Neural progenitor cell (in vitro differentiated cells): ENCODE data around the gene IFFO2. TPM values are rescaled to one million over a fixed set of nuclear protein-coding genes. Genes with fewer than 3 reads are reported as not detected.

Source experiments
- DNase-seq: peaks from one replicate; pipeline ENCODE4 v3.0.0-alpha.2; 2016; ENCODE audit warnings: low spot score
- H2AFZ ChIP-seq: fragments of 200-600 bp; sonication (generic); replicated peaks from 2 replicates; pipeline ENCODE4 v1.6.1; 2016; ENCODE audit warnings: antibody characterized with exemption
- H3F3A ChIP-seq: fragments of 200-600 bp; sonication (generic); 2 replicates; pipeline ENCODE4 v1.6.1; 2016; ENCODE audit warnings: antibody characterized with exemption, low read depth
- H3K27ac ChIP-seq: fragments of 200-600 bp; sonication (generic); 2 replicates; pipeline ENCODE4 v1.5.1; 2016; ENCODE audit warnings: mild to moderate bottlenecking
- H3K27me3 ChIP-seq: fragments of 200-600 bp; sonication (generic); 2 replicates; pipeline ENCODE4 v1.6.1; 2016; ENCODE audit warnings: mild to moderate bottlenecking, moderate library complexity
- H3K36me3 ChIP-seq: fragments of 200-600 bp; sonication (generic); 2 replicates; pipeline ENCODE4 v1.5.1; 2016
- H3K4me1 ChIP-seq: fragments of 200-600 bp; sonication (generic); 2 replicates; pipeline ENCODE4 v1.6.1; 2016; ENCODE audit warnings: mixed run types
- H3K4me2 ChIP-seq: fragments of 200-600 bp; sonication (generic); 2 replicates; pipeline ENCODE4 v1.6.1; 2016
- H3K4me3 ChIP-seq: fragments of 200-600 bp; sonication (generic); 2 replicates; pipeline ENCODE4 v1.5.1; 2016
- H3K79me2 ChIP-seq: fragments of 200-600 bp; sonication (generic); 2 replicates; pipeline ENCODE4 v1.6.1; 2016; ENCODE audit warnings: low read depth
- H3K9ac ChIP-seq: fragments of 200-600 bp; sonication (generic); 2 replicates; pipeline ENCODE4 v1.6.1; 2016
- H3K9me3 ChIP-seq: fragments of 200-600 bp; sonication (generic); 2 replicates; pipeline ENCODE4 v1.5.1; 2016; ENCODE audit warnings: low read depth
- H4K20me1 ChIP-seq: fragments of 200-600 bp; sonication (generic); 2 replicates; pipeline ENCODE4 v1.6.1; 2016; ENCODE audit warnings: low read depth
- H3K27ac Mint-ChIP-seq: 3 replicates; pipeline ENCODE4 v1.8.0; 2021; ENCODE audit warnings: mixed read lengths
- H3K27me3 Mint-ChIP-seq: 2 replicates; pipeline ENCODE4 v1.8.0; 2022; ENCODE audit warnings: low read depth, mild to moderate bottlenecking, inconsistent platforms, moderate library complexity, mixed read lengths; ENCODE audit not compliant: insufficient read depth
- H3K36me3 Mint-ChIP-seq: 3 replicates; pipeline ENCODE4 v1.8.0; 2021; ENCODE audit warnings: mixed read lengths
- H3K4me1 Mint-ChIP-seq: 3 replicates; pipeline ENCODE4 v1.8.0; 2021; ENCODE audit warnings: mixed read lengths
- H3K4me3 Mint-ChIP-seq: 3 replicates; pipeline ENCODE4 v1.8.0; 2021; ENCODE audit warnings: mild to moderate bottlenecking, moderate library complexity, mixed read lengths
- H3K9me3 Mint-ChIP-seq: 3 replicates; pipeline ENCODE4 v1.8.0; 2020; ENCODE audit warnings: mixed read lengths
- CTCF ChIP-seq: fragments of 200-600 bp; sonication (generic); IDR thresholded peaks from 2 replicates; pipeline ENCODE4 v1.5.1; 2017; ENCODE audit warnings: antibody characterized with exemption, mild to moderate bottlenecking
- EZH2 ChIP-seq: fragments of 200-600 bp; sonication (generic); IDR thresholded peaks from 2 replicates; pipeline ENCODE4 v1.6.1; 2017; ENCODE audit warnings: antibody characterized with exemption, mild to moderate bottlenecking, moderate library complexity
- EZH2phosphoT487 ChIP-seq: fragments of 200-600 bp; sonication (generic); IDR thresholded peaks from 2 replicates; pipeline ENCODE4 v1.6.1; 2017; ENCODE audit warnings: antibody characterized with exemption
- total RNA-seq: library from RNA; depleted of rRNA; stranded (reverse); fragments of >200 nt; gene quantifications from 2 replicates; pipeline ENCODE4 v1.2.3, GENCODE V29; 2015; ENCODE audit warnings: low replicate concordance

IFFO2 gene
- total RNA-seq, 1 donor from 2014 or later, result 0.65 TPM

GRCh38 chr1:18861082-18861481, 95.4 kb downstream of the IFFO2 start:
- H4K20me1 ChIP-seq, result no peaks in the 10 kb centered on the region
- H3K9me3 Mint-ChIP-seq, result no peaks in the 10 kb centered on the region
- no peak overlapping the region for H3K4me3 ChIP-seq
- H3K4me3 Mint-ChIP-seq, result no peak overlapping the region
- no peak for DNase-seq
- H3K36me3 Mint-ChIP-seq, result no peaks in the 10 kb centered on the region
- no peak overlapping the region for H3K4me2 ChIP-seq
- H3K27ac Mint-ChIP-seq, result no peak overlapping the region
- H3K27me3 ChIP-seq, result peaks cover 10% of the 10 kb centered on the region
- no peaks in the 10 kb centered on the region for H3K4me1 Mint-ChIP-seq
- H3K4me1 ChIP-seq, result no peaks in the 10 kb centered on the region
- H3K36me3 ChIP-seq, result no peaks in the 10 kb centered on the region
- no peak overlapping the region for H2AFZ ChIP-seq
- H3F3A ChIP-seq, result no peaks in the 10 kb centered on the region
- no peak overlapping the region for H3K9ac ChIP-seq
- H3K79me2 ChIP-seq, result no peaks in the 10 kb centered on the region
- H3K27me3 Mint-ChIP-seq, result peaks cover 4% of the 10 kb centered on the region
- TF ChIP-seq EZH2 (no peak), EZH2phosphoT487 (no peak), CTCF (no peak)
- H3K9me3 ChIP-seq, result no peaks in the 10 kb centered on the region
- H3K27ac ChIP-seq, result no peak overlapping the region

GRCh38 chr1:18859560-18859959, 96.9 kb downstream of the IFFO2 start, which contains the start of gene TAS1R2:
TAS1R2 (minus strand) TSS chr1:18859660; CDS start chr1:18859660, 0 bp downstream.
- Histone ChIP-seq H3K36me3 (no peaks in the 10 kb centered on the region), H2AFZ (no peak within 1 kb of the TSS), H3K9me3 (no peaks in the 10 kb centered on the region), H3K4me1 (no peaks in the 10 kb centered on the region), H3K4me2 (no peak within 1 kb of the TSS), H3K79me2 (no peaks in the 10 kb centered on the region), H4K20me1 (no peaks in the 10 kb centered on the region), H3K27ac (no peak within 1 kb of the TSS), H3F3A (no peaks in the 10 kb centered on the region), H3K4me3 (no peak within 1 kb of the TSS), H3K9ac (no peak within 1 kb of the TSS), H3K27me3 (peaks cover 24% of the 10 kb centered on the region)
- Mint-ChIP-seq H3K36me3 (no peaks in the 10 kb centered on the region), H3K27me3 (peaks cover 4% of the 10 kb centered on the region), H3K27ac (no peak within 1 kb of the TSS), H3K4me1 (no peaks in the 10 kb centered on the region), H3K4me3 (no peak within 1 kb of the TSS), H3K9me3 (no peaks in the 10 kb centered on the region)
- no peak for DNase-seq
- no peak for TF ChIP-seq CTCF
- TF ChIP-seq EZH2, result no peak
- no peak for TF ChIP-seq EZH2phosphoT487

GRCh38 chr1:18858070-18858688, 98.3 kb downstream of the IFFO2 start:
- H3K36me3 ChIP-seq, result no peaks in the 10 kb centered on the region
- no peaks in the 10 kb centered on the region for H4K20me1 ChIP-seq
- Mint-ChIP-seq H3K9me3 (no peaks in the 10 kb centered on the region), H3K36me3 (no peaks in the 10 kb centered on the region), H3K27me3 (peaks cover 2% of the 10 kb centered on the region), H3K4me3 (no peak overlapping the region), H3K27ac (no peak overlapping the region), H3K4me1 (no peaks in the 10 kb centered on the region)
- TF ChIP-seq EZH2 (no peak), EZH2phosphoT487 (no peak), CTCF (no peak)
- peaks cover 37% of the 10 kb centered on the region for H3K27me3 ChIP-seq
- H2AFZ ChIP-seq, result no peak overlapping the region
- DNase-seq, result no peak
- no peak overlapping the region for H3K4me2 ChIP-seq
- no peaks in the 10 kb centered on the region for H3K4me1 ChIP-seq
- no peak overlapping the region for H3K27ac ChIP-seq
- H3K9me3 ChIP-seq, result no peaks in the 10 kb centered on the region
- H3K9ac ChIP-seq, result no peak overlapping the region
- H3K4me3 ChIP-seq, result no peak overlapping the region
- H3K79me2 ChIP-seq, result no peaks in the 10 kb centered on the region
- no peaks in the 10 kb centered on the region for H3F3A ChIP-seq
